Measurements from ENCODE around the gene ADA.
A peak's percentile ranks its signal among the peaks of the same experiment; 100 is the strongest.
"Not testable (repeated sequence)": the region's sequence is repeated elsewhere in the genome, so short reads cannot be mapped to it uniquely, and the experiment has no call there.

ADA gene

DNA sequence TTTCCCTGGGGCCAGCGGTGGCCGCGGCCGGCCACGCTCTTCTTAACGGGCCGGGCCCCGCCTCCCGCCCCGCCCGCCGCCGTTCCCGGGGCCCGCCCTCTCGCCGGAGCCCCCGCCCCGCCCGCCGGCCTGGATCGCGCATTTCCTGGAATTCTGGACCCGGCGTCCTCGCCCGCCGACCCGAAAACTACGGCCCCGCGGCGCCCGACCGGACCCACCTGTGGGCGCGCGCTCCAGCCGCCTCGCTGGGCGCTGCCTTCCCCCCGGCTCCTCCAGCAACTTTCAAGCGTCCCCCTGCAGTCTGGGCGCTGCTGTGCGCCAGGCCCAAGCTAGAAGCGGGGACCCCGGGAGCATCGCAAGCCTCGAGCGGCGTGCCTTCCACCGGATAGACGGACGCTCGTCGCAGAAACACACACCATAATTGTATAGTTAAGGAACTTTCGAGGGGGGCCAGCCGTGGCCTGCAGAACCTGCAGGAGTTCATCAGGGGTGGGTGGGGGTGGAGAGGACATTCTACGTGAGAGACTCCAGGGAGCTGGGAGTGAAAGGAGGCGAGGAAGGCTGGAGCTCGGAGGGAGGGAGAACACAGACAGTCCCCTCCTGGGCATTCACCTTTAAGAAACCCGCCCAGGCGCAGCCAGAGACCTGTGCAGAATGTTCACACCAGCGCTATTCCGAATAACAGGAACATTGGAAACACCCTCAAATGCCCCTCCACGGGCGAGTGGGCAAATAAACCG, at the start of gene ADA:
Gene ADA (minus strand): TSS at position 16 of the 740 bp plus-strand sequence. CDS start 92 bp downstream, outside the sequence.
- peak; percentile 64 for DNase-seq (ENCODE audit: low spot score)

DNA sequence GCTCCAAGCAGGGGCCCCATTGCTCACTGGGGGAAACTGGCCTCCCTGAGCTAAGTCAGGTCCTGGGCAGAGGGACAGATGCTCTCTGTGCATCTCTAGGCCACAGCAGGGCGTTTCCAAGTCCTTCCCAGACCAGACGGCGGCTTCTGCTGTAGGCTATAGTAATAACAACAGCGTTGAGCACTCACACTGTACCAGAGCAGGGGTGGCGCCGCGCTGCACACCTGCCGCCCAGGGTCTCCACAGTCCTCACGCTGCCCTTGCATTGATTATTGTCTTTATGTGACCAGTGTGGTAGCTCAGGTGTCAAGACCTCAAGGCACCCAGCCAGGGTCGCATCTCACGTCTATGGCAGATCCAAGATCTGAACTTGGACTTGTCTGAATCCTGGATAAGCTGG, 48.8 kb upstream of the ADA start:
- DNase-seq (ENCODE audit: low spot score) = no peak

DNA sequence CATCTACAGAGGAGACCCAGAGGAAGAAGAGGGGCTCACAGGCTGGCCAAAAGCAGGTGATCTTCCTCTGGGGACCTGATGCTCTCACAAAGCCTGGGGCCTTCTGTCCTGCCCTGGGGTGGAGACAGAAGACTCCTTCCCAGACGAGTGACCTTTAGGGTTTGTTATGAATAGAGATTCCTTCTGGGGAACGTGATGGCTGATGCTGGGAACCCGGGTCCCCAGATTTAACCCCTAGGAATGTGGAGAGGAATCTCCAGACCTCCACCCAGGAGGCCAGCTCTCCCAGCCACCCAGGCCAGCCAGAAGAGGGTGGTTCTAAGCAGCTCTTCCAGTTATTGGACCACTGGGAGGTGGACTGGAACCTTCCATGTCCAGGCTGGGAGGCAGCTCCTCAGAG, 46.9 kb upstream of the ADA start:
- no peak for DNase-seq (ENCODE audit: low spot score)

DNA sequence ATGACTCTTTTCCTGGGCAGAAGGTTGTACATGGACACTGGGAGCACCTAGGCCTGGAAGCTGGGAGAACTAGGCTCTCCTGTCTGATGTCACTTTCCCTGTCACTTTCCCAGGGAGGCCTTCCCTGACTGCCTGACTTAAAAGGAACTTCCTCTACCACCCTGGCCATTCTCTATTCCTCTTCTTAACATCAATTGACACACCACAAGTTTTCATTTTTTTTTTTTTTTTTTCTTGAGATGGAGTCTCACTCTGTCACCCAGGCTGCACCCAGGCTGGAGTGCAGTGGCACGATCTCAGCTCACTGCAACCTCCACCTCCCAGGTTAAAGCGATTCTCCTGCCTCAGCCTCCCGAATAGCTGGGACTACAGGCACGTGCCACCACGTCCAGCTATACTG, 45.5 kb upstream of the ADA start:
- not testable (repeated sequence) for DNase-seq (ENCODE audit: low spot score)

DNA sequence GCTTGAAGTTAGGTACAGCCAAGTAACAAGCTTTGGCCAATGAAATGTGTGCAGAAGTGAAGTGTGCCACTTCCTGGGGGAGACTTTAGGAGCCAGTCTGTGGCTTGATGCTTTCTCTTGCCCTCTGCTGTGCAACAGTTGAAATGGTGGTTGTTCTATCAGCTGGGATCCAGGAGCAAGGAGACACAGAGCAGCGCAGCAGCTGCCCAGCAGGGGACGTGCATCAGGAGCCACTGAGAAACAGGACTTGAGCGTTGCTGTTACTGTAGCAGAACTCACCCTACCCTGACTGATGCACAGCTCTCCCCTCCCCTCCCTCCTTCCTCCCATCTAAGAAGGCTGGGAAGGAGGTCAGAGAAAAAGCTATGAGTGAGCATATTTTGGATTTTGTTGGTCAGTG, 44.8 kb upstream of the ADA start:
- DNase-seq (ENCODE audit: low spot score) = no peak

DNA sequence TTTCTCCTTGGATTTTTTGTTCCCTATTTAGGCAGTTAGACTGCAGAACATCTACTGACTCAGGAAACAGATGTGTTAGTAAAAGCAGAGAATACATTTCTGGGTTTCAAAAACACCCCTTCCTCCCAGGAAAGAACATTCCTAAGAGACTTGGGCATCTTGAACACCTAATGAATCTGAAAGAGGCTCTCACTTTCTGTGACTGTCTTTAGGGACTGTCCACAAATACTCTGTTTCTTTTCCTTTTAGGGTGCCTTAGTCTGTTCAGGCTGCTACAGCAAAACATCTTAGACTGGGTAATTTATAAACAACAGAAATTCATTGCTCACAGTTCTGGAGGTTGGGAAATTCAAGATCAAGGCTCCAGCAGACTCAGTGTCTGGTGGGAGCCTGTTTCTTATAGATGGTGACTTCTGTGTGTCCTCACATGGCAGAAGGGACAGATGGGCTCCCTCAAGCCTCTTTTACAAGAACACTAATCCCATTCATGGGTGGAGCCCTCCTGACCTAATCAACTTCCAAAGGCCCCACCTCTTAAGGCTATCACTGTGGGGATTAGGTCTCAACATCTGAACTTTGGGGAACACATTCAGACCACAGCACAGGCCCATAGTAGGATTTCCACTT, 44.3 kb upstream of the ADA start:
- DNase-seq (ENCODE audit: low spot score) = no peak

DNA sequence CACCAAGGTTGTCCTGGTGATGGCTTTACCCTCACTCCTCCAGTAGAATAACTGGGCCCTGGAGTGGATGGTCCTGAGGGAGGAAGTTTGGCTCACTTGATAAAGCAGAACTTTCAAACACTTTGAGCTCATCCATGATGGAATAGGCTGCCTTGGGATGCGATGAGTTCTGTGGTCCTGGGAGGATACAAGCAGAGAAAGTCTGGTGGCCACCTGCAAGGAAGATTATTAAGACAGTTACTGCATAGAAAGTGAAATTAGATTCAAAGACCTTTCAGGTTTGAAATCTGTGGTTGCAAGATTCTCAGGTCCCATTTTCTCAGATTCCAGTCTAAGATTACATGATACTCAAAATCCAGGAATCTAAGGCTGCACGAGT, 43.8 kb upstream of the ADA start:
- no peak for DNase-seq (ENCODE audit: low spot score)

DNA sequence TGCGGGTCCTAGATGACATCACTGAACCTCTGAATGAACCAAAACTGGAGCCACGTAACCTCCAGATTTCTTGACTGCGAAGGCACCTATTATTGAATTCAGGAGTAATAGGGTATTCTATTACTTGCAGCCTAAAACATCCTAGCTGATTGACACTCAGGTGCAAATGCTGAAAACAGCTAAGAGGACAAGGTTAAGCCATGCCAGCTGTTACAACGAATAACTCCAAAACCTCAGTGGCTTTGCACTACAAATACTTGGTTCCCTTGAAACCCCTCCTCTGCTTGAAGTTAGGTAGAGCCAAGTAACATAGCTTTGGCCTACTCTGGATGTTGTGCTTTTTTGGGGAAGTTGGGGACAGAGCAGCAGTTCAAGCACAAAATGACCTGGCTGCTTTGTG, 42.7 kb upstream of the ADA start:
- DNase-seq (ENCODE audit: low spot score) = no peak

DNA sequence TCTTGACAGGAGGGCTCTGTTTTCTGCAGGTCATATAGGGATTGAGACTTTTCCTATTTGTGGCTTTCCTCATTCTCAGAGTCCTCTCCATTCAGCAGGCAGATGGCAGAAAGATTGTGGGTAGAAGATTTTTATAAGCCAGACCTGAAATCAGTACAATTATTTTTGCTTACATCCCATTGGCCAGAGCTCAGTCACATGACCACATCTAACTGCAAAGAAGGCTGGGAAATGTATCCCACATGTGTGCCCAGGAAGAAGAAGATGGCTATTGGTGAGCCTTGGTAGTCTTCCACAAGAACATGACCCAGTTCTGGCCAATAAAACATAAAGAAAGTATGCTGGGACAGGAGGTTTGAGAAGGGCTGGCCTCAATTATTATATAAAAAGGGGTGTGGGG, 42.1 kb upstream of the ADA start:
- no peak for DNase-seq (ENCODE audit: low spot score)

DNA sequence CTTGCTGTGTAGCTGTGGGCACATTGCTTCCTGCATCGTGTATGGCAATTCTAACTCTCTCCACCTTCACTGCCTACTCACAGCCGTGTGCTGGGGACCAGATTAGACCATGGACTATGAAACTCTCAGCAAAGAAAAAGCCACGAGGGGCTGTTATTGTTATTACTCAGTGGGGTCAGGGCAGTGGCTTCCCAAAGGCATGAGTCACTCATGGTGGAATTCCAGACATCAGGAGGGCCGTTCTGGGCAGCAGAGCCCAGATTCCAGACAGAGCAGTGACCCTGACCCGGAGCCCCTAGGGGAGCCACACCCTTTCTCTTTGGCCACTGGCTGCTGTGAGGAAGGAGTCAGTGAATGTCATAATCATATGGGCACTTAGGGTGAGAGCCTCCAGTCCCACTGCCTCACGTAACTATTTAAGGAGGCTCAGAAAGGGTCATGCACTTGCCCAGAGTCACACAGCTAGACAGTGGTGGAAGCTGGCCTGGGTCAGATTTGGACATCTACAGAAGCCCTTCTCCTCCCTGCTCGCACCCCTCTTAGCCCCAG, 41.5 kb upstream of the ADA start:
- peak; percentile 83 for DNase-seq (ENCODE audit: low spot score)

DNA sequence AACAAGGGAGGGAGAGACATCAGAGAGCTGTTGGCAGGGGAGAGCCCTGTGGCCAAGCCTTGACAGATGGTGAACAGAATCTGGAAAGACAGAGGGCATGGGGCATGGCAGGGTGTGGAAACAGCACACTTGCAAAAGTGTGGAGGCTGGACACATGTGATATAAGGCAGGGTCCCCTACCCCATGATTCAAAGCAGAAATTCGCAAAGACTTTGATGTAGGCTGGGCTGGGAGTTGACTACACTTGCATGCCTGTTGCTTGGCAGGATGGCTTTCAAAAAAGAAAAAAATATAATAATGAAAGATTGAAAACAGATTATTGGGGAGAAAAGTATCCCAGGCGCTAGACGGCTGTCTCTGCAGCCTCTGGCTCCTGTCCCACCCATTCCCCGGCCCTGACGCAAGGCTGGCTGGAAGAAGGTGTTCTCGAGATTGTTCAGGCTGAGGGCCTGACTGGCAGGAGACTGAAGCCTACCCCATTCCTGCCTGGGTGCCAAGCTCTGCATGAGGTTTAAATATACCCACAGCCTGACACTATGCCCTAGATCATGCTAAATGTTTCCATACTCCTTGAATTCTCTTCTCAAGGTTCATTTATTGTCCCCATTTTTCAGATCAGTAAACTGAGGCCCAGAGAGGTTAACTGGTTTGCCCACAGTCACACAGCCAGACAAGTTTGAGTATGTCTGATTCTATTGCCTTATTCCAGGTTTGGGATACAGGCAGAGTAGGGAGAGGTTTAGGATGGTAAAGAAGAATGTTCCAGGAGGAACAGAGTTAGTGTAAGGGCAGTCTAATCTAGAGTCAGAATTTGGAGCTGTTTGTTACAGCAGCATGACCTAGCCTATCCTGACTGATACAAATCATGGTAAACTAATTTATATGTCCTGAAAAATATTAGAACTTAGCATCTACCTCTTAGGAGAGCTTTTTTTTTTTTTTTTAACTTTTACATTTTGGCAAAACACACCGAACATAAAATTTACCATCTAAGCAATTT, 40.2 kb upstream of the ADA start:
- no peak for DNase-seq (ENCODE audit: low spot score)

DNA sequence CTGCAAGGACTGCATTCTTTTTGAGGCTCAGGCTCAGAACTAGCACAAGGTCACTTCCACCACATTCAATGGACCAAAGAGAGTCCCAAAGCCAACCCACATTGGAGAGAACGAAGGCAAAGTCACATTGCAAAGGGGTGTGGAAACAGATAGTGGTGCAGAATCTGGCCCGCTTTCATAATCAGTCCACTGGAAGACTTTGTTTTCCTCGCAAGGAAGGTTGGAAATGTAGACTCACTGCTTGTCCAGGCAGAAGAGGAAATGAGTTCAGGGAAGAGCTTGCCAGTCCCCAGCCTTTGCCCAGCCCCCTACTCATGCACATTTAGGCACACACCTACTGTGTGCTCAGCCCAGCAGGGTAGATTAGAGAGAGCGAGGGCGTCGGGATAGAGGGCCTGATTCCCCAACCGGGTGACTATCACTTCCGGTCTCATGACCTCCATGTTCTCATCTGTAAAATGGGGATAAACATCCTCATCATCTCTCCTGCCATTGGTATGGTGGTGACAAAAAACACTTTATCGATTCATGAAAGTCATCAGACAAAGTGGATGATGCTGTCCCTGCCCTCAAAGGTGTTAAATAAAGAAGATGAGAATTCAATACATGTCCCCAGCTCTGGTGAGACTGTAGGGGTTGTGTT, 39.4 kb upstream of the ADA start:
- DNase-seq (ENCODE audit: low spot score) = no peak

DNA sequence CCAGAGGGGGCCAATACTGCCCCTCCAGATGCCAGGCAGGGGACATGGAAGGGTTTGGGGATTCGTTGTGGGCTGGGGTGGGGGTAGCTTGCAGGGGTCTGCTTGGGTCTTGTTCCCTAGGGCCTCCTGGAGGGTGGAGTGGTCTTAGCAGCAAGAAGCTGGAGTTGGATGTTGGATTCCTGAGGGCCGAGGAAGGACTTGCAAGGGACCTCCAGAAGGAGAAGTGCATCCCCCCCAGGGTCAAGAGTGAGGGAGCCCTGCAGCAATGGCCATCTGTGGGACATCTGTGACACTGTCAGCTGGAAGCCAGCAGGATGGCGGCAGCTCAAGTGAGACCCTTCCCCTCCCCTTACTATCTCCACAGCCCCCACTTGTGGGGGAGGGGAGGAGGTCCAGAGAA, 38.3 kb upstream of the ADA start:
- no peak for DNase-seq (ENCODE audit: low spot score)

DNA sequence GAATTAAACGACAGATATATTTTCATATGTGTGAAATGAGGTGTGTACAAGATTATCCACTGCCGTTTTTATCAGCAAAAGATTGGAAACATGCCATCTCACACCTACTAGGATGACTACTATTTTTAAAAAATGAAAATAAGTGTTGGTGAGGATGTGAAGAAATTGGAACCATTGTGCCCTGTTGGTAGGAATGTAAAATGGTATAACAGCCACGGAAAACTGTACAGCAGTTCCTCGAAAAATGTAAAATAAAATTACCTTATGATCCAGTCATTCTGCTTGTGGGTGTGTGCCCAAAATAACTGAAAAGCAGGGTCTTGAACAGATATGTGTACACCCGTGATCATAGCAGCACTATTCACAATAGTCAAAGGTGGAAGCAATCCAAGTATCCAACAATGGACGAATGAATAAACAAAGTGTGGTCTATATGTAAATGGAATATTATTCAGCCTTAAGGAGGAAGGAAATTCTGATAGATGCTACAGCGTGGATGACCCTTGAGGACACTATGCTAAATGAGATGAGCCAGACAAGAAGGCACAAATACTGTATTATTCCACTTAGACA, 36.6 kb upstream of the ADA start:
- DNase-seq (ENCODE audit: low spot score) = no peak

DNA sequence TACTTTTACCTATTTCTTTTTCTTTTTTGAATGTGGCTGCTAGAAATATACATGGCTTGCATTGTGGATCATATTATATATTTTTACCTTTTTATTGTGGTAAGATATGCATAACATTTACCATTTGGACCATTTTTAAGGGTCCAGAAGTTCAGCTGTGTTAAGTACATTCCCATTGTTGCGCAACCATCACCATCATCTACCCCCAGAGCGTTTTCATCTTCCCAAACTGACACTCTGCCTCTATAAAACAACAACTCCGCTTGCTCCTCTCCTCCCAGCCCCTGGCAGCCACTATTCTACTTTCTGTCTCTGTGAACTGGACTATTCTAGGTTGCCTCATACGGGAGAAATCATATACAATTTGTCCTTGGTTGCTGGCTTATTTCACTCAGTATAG, 35.4 kb upstream of the ADA start:
- no peak for DNase-seq (ENCODE audit: low spot score)

DNA sequence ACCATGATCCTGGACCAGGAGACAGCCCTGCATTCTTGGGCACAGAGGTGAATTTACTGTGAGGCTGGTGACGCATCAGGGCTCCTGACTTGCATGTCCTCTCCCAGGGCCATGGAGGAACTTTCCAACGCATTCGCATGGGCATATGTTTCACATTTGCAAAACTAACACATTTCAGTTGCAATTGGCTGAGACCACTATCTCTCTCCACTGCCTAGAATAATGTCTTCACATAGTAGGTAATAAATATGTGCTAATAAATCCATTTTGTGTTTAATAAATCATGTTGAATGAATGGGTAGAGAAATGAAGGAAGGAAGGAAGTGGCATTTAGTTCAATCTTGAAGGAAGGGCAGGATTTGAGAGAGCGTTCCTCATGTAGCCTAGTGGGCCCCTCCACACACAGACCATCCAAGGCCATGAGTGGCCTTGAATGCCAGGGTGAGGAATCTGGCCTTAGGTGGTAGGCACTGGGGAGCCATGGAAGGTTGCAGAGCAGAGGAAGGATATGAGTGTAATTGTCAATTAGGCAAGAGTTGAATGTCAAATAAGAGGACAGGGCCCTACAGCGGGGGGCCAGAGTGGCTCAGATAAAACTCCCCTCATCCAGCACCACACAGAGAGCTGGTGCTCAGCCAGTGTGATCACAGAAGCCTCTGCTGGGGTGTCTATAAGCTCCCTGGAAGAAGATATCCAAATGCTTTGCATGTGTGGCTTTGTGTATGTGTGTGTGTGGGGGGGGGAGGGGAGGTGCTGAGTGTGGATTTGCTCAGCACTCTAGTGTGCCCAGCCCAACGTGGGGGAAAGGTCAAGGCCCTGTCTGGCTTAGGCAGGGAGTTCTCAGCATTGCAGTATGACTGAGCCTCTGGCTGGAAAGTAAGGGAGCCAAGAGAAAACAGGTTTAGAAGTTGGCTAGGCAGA, 32.8 kb upstream of the ADA start:
- DNase-seq (ENCODE audit: low spot score) = no peak

DNA sequence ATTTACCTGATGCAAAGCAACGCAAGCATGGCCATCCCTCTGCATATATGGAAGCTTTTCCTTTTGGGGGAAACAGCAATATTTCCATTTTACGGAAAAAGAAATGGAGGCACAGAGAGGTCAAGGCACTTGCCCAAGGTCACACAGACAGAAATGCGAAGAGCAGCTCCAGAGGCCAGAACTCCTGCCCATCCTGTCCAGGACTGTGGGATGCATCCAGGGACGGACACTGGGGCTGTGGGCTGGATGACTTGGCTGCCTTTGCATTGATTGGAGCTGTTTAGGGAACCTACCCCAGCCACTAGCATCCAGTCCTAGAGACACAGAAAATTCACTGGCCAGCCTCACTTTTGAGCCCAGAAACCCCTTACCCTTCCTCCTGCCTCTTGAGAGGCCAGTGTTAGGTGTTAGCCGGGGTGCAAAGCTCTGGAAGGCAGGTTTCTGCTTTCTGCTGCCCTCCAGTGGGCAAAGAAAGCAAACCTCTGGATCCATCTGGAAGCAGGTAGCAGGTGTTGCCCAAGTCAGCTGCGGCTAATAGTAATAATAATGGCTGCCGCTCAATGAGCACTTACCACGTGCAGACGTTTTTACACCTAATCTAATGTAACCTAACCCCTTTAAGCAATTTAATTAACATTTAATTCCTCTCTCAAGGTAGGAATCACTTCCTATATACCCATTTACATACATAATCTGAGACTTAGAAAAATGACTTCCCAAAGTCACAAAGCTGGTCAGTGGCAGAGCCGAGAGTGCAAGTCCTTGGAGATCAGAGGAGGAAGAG, 32.0 kb upstream of the ADA start:
- DNase-seq (ENCODE audit: low spot score) = peak; percentile 67

DNA sequence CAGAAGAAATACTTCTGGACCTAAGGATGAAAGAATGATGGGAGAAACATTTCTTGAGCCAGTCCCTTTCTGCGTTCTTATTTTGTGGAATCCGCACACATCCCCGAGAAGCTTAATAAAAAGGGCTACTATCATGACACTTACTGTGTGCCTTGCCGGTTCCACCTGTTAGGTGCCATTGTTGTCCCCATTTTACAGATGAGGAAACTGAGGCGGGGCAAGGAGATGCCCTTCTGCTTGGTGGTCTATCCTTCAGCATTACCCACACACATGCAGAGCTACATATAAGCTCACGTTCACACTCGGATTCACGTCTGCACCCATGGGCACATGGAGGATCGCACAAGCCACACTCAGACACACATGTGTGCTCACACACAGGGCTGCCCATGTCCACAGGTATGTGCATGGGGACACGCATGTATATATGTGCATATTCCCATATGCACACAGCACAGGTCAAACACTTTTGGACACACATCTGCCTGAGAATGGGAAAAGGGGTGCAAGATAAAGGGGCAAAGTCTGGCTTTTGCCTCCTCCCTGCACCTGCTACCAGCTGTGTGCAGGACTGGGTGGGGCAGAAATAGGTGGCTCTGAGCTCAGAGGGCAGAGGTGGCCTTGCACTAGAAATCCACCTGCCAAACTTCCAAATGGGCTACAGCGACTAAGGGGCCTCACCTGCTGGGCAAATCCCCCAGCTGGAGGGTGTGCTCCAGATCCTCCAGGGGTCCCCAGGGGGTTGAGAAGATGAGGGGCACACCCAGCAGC, 30.5 kb upstream of the ADA start:
- no peak for DNase-seq (ENCODE audit: low spot score)
